ENCODE results near the gene FCER2.

Gene FCER2

DNA sequence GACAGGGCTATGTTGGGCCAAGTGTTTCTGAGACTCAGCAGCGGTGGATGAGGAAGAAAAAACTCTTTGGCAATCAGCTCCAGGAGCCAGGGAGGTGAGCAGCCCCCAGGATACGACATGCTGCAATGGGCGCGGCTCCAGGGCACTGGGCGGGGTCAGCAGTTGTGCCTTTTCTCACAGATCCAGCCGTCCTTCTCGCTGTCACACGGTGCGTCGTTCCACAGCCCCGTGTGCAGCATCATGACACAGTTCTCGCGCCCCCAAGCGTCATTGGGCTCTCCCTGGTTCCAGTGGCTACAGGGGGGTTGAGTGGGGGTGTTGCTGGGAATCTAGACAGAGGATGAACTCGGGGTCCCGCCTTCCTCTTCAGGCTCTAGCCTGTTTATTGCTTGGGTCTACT lies 27.3 kb upstream of the FCER2 start:
- in situ Hi-C loops (cut with MboI; ENCODE audit: low pct_unique_long_range_greater_than_20kb, low sequenced_read_pairs, unreplicated experiment): no loop called here
- DNase-seq (ENCODE audit: low spot score): peak; percentile 46

DNA sequence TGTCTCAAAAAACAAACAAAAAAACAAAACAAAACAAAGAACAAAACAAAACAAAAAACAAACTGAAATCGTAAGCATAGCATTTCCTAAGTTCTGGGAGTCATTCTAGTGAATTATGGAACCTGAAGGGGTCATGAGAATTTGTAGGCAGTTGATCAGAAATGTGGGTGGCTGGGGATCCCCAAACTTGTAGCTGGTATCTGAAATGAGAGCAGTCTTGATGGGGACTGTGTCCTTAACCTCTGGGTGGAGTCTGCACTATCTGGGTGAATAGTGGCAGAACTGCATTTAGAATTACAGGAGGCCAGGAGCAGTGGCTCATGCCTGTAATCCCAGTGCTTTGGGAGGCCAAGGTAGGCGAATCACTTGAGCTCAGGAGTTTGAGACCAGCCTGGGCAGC lies 23.9 kb upstream of the FCER2 start:
- DNase-seq (ENCODE audit: low spot score): peak; percentile 62
- in situ Hi-C loops (cut with MboI; ENCODE audit: low pct_unique_long_range_greater_than_20kb, low sequenced_read_pairs, unreplicated experiment): no loop called here
- TF ChIP-seq, protein P1, sequence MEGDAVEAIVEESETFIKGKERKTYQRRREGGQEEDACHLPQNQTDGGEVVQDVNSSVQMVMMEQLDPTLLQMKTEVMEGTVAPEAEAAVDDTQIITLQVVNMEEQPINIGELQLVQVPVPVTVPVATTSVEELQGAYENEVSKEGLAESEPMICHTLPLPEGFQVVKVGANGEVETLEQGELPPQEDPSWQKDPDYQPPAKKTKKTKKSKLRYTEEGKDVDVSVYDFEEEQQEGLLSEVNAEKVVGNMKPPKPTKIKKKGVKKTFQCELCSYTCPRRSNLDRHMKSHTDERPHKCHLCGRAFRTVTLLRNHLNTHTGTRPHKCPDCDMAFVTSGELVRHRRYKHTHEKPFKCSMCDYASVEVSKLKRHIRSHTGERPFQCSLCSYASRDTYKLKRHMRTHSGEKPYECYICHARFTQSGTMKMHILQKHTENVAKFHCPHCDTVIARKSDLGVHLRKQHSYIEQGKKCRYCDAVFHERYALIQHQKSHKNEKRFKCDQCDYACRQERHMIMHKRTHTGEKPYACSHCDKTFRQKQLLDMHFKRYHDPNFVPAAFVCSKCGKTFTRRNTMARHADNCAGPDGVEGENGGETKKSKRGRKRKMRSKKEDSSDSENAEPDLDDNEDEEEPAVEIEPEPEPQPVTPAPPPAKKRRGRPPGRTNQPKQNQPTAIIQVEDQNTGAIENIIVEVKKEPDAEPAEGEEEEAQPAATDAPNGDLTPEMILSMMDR (IDR thresholded peaks at IDR 0.05; ENCODE audit: extremely low read depth, insufficient read depth, missing control alignments): no peak

More for the DNA sequence above, 27.3 kb upstream of the FCER2 start:
- TF ChIP-seq, protein P1 (IDR thresholded peaks at IDR 0.05; ENCODE audit: extremely low read depth, insufficient read depth, missing control alignments): peak; percentile 25

DNA sequence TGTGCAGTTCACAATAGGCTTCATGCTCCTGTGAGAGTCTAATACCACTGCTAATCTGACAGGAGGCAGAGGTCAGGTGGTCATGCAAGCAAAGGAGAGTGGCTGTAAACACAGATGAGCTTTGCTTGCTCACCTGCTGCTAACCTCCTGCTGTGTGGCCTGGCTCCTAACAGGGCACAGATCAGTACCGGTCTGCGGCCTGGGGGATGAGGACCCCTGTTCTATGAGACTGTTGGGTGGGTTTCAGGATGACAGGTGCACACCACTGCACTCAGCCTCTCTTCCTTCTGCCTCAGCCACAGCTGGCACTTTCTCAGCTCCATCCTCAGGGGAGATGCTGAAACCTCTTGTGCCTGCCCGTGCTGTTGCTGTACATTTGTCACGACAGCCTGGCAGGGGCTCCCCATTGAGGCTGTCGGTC lies 20.3 kb upstream of the FCER2 start:
- in situ Hi-C loops (cut with MboI; ENCODE audit: low pct_unique_long_range_greater_than_20kb, low sequenced_read_pairs, unreplicated experiment): no loop called here
- DNase-seq (ENCODE audit: low spot score): no peak

DNA sequence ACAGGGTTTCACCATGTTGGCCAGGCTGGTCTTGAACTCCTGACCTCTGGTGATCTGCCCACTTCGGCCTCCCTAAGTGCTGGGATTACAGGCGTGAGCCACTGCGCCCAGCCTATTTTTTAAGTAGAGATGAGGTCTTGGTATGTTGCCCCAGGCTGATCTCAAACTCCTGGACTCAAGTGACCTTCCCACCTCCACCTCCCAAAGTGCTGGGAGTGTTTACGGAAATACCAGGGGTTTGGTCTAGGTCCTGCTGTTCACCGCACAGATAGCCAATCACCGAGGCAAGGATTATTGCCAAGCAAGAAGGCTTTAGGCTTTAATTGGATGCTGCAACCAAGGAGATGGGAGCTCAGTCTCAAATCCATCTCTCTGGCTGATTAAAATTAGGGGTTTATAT lies 18.4 kb upstream of the FCER2 start:
- DNase-seq (ENCODE audit: low spot score): no peak
- in situ Hi-C loops (cut with MboI; ENCODE audit: low pct_unique_long_range_greater_than_20kb, low sequenced_read_pairs, unreplicated experiment): no loop called here
- TF ChIP-seq, protein P1 (IDR thresholded peaks at IDR 0.05; ENCODE audit: extremely low read depth, insufficient read depth, missing control alignments): no peak

More for the DNA sequence above, 20.3 kb upstream of the FCER2 start:
- TF ChIP-seq, protein P1 (IDR thresholded peaks at IDR 0.05; ENCODE audit: extremely low read depth, insufficient read depth, missing control alignments): no peak

DNA sequence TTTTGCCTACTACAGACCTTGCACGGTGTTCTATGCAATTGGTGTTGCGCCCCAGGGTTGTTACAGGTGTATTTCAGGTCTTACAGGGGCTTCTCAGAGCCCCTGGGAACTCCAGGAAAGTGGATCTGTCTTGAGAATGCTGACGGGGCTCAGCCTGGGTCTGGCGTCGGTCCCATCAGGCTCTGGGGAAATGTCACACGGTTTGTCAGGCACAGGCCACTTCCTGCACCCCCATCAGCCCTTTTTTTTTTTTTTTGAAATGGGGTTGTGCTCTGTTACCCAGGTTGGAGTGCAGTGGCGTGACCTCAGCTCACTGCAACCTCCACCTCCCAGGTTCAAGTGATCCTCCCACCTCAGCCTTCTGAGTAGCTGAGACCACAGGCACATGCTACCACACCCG lies 16.7 kb upstream of the FCER2 start:
- no peak for DNase-seq (ENCODE audit: low spot score)
- TF ChIP-seq, protein P1 (IDR thresholded peaks at IDR 0.05; ENCODE audit: extremely low read depth, insufficient read depth, missing control alignments): no peak
- in situ Hi-C loops (cut with MboI; ENCODE audit: low pct_unique_long_range_greater_than_20kb, low sequenced_read_pairs, unreplicated experiment): no loop called here

DNA sequence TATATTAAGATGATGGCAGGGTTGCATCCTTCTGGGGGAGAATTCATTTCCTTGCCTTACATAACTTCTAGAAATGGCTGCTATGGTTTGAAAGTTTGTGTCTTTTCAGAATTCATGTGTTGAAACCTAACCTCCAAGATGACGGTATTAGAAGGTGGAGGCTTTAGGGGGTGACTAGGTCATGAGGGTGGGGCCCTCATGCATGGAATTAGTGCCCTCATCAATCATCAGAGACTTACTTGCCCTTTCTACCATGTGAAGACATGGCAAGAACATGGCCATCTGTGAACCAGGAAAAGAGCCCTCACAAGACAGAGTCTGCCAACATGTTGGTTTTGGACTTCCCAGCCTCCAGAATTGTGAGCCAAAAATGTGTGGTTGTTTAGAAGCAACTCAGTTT lies 14.8 kb upstream of the FCER2 start:
- in situ Hi-C loops (cut with MboI; ENCODE audit: low pct_unique_long_range_greater_than_20kb, low sequenced_read_pairs, unreplicated experiment): no loop called here
- DNase-seq (ENCODE audit: low spot score): no peak
- TF ChIP-seq, protein P1 (IDR thresholded peaks at IDR 0.05; ENCODE audit: extremely low read depth, insufficient read depth, missing control alignments): no peak

DNA sequence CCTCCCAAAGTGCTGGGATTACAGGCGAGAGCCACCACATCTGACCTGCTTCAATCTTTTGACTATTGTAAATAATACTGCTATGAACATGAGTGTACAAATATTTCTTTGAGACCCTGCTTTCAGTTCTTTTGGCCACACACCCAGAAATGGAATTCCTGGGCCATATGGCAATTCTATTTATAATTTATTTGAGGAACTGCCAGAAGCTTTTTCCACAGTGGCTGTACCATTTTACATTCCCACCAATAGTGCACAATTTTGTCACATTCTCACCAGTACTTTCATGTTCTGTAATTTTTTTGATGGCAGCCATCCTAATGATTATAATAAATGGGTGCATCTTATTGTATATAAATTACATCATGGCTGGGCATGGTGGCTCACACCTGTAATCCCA lies 13.7 kb upstream of the FCER2 start:
- DNase-seq (ENCODE audit: low spot score): no peak
- TF ChIP-seq, protein P1 (IDR thresholded peaks at IDR 0.05; ENCODE audit: extremely low read depth, insufficient read depth, missing control alignments): no peak
- in situ Hi-C loops (cut with MboI; ENCODE audit: low pct_unique_long_range_greater_than_20kb, low sequenced_read_pairs, unreplicated experiment): no loop called here

Data from GM13977 (cell line).